GM12873 (cell line): ENCODE data around the gene MAP2K1.

ENCODE experiments used
- CTCF ChIP-seq: IDR thresholded peaks from 2 replicates; pipeline ENCODE4 v1.5.1; 2012; ENCODE audit warnings: low read depth, mild to moderate bottlenecking, moderate library complexity, low read length, control low read depth; ENCODE audit not compliant: insufficient read depth; ENCODE audit errors: missing control alignments

The MAP2K1 gene

GRCh38 chr15:66402761-66403284 is 16.1 kb downstream of the MAP2K1 start:
- TF ChIP-seq CTCF = no peak

GRCh38 chr15:66403323-66403722 is 16.6 kb downstream of the MAP2K1 start:
- no peak for TF ChIP-seq CTCF

DNA sequence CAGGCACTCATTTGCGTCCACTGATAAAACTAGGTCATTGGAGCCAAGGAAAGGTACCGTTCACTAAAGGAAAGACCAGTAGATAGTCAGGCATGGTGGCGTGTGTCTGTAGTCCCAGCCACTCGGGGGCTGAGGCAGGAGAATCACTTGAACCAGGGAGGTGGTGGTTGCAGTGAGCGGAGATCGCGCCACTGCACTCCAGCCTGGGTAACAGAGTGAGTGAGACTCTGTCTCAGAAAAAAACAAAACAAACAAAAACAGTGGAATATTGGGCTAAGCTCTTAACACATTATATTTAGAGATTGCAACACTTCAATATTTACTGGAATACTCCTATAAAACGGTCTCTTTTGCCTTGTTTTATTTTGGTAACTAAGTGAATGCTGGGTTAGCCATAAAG is 17.4 kb downstream of the MAP2K1 start:
- no peak for TF ChIP-seq CTCF

DNA sequence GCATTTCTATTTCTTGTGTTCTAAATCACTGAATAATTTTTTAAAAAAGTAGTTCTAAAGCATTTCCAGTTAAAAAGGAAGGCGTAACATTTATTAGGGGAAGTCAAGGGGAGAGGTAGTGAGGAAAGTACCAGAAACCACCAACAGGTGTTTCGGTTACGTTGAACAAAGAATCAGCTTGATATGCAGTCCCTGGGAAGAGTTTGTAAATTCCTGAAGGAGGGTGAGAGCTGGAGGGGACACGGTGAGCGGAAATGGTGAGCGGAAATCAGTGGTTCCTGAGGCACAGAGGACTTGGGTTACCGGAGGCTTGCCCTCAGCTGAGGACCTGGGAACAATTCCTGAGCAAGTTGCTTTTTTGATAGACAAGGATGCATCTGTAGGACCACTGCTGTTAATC is 17.8 kb downstream of the MAP2K1 start:
- TF ChIP-seq CTCF = peak; percentile 14

GRCh38 chr15:66405007-66405406 is 18.3 kb downstream of the MAP2K1 start:
- no peak for TF ChIP-seq CTCF

GRCh38 chr15:66405615-66406014 is 18.9 kb downstream of the MAP2K1 start:
- no peak for TF ChIP-seq CTCF

GRCh38 chr15:66408254-66408653 is 21.5 kb downstream of the MAP2K1 start:
- TF ChIP-seq CTCF = no peak
